Esophagus squamous epithelium (tissue), 4 donors: ENCODE results near the gene PEX6.

Experiments
- POLR2A ChIP-seq, 4 donors: fragments of 450-650 bp; IDR thresholded peaks; one replicate each; pipeline ENCODE4 v1.6.1; 2017; ENCODE audit warnings: antibody characterized with exemption in 4 of 4, mild to moderate bottlenecking in 4 of 4, moderate library complexity in 3 of 4
- TF ChIP-seq, protein P1 (sequence below), 6 experiments: fragments of 450-650 bp in 4 of 6; fragments of 200-600 bp in 2 of 6; sonication (generic) in 2 of 6; IDR thresholded peaks; one replicate each; pipeline ENCODE4 v1.5.1; 2016 to 2019; ENCODE audit warnings: antibody characterized with exemption in 6 of 6, mild to moderate bottlenecking in 4 of 6, moderate library complexity in 4 of 6

DNA sequence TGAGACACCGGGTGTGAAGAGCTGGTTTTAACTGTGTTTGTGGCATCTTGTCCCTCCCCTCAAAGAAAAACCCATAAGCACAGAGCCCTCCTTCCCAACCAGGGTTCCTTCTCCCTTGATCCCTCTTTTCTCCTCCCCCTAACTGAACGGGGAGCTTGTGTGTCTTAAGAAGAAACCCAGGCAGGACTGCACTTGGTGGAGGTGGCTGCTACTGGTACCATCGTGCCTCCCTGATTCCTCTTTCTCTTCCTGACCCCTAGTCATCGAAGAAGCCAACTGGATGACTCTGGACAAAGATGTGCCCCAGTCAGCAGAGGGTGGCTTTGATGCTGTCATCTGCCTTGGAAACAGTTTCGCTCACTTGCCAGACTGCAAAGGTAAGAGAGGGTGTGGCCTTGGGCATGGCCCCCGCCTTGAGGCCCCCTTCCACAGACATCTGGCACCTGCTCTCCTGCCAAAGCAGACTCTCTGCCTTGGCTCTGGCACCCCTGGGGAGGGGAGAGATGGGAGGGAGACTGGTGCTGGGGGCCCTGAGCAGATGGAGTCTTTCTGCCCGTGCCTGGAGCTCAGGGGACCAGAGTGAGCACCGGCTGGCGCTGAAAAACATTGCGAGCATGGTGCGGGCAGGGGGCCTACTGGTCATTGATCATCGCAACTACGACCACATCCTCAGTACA is 16.3 kb downstream of the PEX6 start:
- TF ChIP-seq, protein P1, sequence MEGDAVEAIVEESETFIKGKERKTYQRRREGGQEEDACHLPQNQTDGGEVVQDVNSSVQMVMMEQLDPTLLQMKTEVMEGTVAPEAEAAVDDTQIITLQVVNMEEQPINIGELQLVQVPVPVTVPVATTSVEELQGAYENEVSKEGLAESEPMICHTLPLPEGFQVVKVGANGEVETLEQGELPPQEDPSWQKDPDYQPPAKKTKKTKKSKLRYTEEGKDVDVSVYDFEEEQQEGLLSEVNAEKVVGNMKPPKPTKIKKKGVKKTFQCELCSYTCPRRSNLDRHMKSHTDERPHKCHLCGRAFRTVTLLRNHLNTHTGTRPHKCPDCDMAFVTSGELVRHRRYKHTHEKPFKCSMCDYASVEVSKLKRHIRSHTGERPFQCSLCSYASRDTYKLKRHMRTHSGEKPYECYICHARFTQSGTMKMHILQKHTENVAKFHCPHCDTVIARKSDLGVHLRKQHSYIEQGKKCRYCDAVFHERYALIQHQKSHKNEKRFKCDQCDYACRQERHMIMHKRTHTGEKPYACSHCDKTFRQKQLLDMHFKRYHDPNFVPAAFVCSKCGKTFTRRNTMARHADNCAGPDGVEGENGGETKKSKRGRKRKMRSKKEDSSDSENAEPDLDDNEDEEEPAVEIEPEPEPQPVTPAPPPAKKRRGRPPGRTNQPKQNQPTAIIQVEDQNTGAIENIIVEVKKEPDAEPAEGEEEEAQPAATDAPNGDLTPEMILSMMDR (IDR thresholded peaks at IDR 0.05), result no peak
- no peak for TF ChIP-seq POLR2A (IDR thresholded peaks at IDR 0.05)
